Measurements from ENCODE around the gene MNT.

The MNT gene

DNA sequence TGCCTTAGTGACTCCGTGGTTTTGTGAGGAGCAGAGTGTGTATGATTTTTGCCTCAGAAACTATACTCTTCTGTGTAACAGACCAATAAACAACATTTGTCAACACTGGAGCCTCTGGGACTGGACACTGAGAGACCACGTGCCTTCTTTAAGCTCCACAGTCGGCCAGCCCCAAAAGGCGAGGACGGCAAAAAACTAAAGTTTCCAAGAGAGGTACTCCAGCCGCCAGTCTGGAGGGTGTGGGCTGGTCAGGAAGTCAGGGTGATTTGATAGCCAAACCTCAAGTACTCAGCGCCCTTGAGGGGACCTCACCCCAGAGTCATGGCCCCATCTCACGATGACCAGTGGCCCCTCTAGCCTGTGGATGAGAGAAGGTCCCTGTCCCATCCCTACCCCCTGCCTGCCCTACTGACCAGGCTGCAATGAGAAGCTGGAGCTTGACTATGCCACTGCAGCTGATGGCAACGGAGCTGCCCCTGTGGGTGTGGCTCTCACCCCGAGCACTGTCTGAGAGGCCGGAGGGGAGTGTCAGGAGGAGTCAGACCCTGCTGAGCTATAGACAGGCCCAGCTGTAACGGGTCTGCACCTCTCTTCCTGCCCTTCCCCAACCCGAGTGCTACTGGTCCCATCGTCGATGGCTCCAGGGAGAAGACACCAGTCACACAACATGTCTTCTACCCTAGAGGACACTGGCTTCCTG, 19.8 kb downstream of the MNT start:
- no peak for DNase-seq (ENCODE audit: low spot score)

DNA sequence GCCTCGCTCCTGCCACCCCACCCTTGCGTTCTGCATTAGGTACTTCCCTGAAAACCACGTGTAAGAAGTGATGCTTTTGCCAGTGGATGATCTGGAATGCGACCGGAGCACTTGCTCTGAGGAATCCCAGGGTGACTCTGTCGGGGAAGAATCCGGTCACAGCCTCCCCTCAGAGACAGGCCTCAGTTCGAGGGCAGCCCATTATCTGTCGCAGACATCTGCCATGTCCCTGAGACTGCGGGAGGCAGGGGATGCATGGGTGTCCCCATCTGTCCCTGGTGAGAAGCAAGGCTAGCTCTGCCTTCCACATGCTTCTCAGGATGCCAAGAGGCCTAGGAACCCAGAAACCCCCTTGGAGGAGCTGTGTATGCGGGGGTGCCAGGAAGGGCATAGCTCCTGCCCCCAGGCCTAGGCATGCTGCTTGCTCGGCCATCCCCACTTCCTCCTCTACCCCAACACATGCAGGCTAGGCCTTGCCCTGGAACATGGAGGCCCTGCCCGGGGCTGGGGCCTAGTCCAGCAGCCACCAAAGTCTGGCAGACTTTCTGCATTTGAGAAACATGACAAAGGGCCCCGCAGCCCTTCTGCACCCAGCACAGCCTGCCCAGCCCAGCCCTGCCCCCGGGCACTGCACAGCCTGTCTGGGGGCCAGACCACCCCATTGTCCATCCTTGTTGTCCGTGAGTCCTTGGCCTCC, 20.5 kb downstream of the MNT start:
- no peak for DNase-seq (ENCODE audit: low spot score)

DNA sequence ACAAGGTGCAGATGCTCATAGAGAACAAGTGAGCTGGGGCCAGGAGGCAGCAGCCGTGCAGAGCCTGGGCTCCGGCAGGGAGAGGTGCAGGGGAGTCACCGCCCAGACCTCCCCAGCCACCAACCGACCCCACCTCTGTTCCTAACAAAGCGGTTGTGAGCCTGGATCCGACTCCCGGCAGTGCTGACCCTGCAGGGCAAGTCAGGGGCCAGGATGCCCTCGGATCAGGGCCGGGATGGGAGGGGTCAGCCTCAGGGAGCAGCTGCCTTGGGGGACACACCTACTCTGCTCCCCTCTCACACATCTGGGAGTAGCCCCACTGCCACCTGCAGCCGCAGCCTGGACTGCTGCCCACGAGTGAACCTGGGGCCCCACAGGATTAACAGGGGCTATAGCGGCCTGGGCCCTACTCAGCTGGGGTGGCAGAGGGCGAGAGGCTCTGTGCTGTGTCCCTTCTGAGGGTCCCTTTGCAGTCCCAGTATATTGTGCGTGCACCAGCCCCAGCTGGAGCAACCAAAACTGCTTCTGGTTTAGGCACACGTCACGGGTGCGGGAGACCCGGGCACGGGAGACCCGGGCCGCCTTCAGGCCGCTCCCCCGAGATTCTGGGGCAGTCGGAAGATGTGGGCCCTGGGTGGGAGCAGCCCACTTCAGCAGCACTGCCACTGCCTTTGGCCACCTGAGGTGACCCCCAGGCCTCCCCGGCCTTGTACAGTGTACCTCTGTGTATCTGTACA, 21.2 kb downstream of the MNT start:
- no peak for DNase-seq (ENCODE audit: low spot score)

DNA sequence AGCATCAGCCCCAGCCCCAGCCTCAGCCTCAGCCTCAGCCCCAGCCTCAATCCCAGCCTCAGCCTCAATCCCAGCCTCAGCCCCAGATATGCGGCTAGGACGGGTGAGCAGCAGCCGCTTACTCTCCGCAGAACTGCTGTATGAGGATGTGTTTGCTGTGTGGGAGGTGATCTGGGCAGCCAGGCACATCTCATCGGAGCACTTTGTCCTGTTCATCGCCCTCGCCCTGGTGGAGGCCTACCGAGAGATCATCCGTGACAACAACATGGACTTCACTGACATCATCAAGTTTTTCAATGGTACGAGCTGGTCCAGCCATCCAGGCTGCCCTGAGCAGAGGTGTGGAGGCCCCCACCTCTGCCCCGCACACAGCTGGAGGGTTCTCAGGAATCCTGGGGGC, 22.0 kb downstream of the MNT start:
- DNase-seq (ENCODE audit: low spot score) = no peak

DNA sequence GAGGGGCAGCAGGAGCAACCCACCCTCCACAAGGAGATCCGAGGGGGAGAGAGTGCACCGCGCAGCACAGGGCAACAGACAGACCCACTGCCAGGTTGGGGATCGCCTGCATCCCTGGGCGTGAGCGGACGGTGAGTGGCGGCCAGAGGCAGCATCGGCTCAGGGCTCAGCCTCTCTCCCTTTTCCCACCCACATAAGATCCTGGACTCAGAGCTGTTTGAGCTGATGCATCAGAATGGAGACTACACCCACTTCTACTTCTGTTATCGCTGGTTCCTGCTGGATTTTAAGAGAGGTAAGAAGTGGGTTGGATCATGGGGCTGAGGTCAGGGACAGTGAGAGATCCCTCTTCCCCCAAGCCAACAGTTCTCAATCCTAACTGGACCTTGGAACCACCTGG, 23.2 kb downstream of the MNT start:
- no peak for DNase-seq (ENCODE audit: low spot score)

DNA sequence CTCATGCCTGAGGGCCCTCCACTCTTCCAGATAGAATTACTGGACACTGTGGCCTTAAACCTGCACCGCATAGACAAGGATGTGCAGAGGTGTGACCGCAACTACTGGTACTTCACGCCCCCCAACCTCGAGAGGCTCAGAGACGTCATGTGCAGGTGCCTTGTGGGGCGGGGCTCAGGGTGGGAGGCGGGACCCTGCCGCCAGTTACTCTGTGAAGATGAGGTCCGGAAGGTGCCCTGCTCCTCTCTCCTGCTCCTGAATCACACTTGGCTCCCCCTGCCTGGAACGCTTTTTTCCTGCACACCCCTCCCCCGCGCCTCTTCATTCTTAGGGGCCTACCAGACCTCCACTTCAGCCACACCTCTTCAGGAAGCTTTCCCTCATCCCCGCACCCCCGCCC, 24.8 kb downstream of the MNT start:
- DNase-seq (ENCODE audit: low spot score) = no peak

DNA sequence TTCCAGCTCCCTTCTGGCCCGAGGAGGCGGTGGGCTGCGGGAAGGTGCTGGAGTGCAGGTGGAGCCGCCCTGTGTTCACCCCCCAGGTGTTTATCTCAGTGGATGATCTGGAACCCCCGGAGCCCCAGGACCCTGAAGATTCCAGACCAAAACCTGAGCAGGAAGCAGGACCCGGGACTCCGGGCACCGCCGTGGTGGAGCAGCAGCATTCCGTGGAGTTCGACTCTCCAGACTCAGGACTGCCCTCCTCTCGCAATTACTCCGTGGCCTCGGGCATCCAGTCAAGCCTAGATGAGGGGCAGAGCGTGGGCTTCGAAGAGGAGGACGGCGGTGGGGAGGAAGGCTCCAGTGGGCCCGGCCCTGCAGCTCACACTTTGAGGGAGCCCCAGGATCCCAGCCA, 25.5 kb downstream of the MNT start:
- no peak for DNase-seq (ENCODE audit: low spot score)

DNA sequence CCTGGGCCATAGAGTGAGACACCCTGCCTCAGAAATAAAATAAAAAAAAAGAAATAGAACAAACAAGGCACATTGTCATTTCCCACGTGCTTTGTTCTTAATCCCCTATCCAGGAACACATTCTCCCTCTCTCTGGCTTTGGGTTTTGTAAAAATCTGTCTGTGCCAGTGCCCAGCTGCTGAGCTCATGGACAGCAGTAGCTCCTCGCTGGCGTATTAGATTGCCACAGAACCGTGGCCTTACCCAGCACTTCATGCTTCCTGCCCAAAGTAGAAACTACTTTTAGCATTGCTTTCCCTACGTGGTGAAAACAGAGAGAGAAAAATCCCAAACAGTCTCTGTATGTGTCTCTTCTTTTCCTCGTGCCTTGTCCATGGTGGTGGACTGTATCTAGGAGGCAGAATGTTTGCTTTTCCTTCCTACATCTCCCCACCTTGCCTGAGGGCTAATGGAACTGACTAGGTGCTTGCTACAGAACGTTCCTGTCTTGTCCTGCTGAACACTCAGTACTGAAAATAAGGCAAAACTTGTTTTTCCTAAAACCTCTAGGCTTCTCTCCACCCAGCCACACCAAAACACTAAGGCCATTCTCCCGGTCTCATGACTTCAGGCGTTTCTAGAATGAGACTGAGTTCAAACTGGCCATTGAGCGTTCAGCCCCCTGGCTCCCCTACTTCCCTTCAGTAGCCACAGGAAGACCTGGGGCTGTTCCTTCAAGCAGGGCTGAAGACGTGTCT, 26.1 kb downstream of the MNT start:
- peak; percentile 77 for DNase-seq (ENCODE audit: low spot score)

DNA sequence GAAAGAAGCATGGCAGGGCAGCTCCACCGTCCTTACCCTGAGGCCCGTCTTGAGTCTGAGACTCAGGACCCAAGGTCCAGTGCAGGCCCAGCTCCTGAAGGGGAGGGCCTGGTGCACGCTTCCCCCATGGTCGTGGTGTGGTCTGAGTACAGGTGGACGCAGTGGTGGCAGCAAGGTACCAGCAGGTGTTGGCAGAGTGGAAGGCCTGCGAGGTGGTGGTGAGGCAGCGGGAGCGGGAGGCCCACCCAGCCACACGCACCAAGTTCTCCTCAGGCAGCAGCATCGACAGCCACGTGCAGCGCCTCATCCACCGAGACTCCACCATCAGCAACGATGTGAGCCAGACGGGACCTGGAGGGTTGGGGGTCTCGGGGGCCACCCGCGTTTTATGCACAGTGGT, 27.7 kb downstream of the MNT start:
- no peak for DNase-seq (ENCODE audit: low spot score)

DNA sequence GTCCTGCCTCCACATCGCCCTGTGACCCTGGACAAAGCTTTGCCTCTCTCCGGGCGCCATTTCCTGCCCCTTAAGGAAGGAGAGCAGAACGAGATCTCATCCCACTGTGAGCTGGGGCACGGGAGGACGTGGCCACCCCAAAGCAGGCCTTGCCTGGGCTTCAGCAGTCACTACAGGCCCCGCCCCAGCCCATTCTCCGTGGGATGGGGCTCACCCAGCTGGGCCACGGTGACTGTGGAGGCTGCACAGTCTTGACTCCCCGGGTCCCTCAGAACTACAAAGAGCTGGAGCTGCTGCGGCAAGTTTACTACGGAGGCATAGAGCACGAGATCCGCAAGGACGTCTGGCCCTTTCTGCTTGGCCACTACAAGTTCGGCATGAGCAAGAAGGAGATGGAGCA, 28.2 kb downstream of the MNT start:
- DNase-seq (ENCODE audit: low spot score) = no peak

DNA sequence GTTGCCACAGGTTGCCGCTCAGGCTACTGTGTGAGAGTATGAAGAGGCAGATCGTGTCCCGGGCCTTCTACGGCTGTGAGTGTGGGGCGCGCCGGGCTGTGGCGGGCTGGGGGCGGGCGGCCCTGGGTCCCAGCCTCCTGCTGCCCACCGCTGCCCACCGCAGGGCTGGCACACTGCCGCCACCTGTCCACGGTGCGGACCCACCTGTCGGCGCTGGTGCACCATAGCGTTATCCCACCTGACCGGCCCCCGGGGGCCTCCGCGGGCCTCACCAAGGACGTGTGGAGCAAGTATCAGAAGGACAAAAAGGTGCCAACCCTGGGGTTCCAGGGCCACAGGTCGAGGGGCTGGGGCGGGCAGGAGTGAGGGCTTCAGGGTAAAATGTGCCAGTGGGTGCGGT, 28.7 kb downstream of the MNT start:
- no peak for DNase-seq (ENCODE audit: low spot score)

DNA sequence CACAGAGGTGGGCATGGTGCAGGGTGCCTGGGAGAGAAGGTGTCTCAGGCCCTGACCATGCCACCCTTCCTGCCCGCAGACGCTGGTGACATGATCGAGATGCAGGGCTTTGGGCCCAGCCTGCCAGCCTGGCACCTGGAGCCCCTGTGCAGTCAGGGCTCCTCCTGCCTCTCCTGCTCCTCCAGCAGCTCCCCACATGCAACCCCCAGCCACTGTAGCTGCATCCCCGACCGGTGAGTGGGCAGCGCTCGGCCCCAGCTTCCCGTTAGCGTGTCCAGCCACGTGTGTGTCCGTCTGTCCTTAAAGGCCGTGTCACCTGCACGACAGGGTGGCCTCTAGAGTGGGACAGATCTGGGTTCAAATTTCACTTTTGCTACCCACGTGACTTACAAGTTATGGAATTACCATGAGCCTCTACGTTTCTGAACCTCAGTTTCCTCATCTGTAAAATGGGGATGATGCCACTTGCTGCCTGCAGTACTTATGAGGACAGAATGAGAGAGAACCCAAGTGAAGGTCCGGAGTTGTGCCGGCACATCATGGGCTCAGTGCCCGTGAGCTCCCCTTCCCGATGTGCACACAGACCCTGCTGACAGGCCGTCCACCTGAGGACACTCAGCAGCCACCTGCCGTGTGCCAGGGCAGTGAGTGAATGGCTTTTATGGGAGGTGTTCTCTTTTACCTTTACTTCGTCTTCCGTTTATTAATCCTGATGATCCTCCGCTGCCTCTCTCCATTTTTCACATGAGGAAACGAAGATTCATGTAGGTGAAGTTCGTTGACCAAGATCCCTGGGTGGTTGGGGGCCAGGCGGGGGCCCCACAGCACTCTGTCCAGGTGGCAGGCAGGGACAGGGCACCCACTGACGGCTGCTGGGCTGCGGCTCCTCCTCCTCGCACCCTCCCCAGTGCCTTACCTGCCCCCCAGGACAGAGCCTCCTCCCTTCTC, 29.4 kb downstream of the MNT start:
- DNase-seq (ENCODE audit: low spot score) = no peak

DNA sequence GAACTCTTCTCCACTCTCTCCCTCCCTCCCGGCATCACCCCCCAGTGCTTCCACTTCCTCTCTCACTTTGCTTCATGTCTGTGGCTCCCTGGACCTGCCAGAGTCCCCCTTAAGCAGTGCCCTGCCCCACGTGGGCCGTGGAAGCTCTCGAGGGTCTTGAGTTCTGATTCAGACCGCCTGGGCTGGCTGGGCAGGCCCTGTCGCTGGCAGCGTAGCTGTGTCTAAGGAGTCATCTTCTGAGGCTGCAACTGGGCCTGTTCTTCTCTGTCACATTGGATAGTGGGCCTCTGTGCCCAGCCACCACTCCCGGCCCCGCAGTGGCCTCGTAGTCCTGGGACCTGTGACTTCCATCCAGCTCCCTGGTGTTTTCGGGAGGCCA, 30.7 kb downstream of the MNT start:
- DNase-seq (ENCODE audit: low spot score) = no peak

DNA sequence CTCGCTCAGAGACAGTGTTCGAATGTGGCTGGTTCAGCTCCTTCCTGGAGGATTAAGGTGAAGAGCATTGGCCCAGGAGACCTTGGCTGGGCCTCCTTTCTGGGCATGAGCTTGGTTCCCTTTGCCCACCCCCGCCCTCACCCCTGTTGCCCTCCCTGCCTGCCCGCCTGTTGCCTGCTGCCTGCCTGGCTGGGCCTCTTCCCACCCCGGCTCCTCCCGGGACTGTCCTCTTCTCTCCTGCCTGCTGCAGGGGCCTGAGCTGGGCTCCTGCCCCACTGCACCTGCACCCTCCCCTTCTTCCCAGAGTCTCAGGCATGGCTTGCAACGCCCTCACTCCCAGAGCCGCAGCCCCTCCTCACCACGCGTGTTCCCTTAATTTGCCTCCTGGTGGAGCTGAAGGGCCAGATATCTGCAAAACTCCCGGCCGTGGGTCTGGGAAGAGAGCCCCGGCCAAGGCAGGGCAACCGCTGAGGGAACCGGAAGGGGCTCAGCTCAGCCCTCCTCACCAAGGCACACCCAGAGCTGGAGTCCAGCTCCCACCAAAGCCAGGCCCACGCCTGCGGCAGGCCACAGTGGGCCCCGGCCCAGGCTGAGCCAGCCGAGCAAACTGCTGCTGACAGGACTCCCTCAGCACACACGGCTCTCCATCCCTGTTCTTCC, 31.2 kb downstream of the MNT start:
- DNase-seq (ENCODE audit: low spot score) = no peak

DNA sequence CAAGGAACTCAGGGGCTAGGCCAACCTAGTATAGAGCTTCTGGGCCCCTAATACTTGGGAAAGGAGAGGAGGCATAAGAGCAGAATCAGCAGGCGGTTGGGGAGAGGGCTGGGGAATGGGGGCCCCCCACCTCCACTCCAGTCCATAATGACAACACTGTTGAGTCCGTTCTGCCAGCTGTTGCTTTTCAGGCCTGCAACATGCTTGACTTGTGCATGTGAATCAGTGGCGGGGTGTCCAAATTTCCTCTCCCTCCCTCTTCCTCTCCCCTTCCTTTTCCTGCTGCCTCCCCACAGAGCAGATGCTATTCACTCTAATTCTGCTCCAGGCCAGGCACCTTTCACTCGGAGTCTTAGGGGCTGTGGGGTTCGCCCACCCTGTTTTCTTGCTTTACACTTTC, 31.8 kb downstream of the MNT start:
- no peak for DNase-seq (ENCODE audit: low spot score)

DNA sequence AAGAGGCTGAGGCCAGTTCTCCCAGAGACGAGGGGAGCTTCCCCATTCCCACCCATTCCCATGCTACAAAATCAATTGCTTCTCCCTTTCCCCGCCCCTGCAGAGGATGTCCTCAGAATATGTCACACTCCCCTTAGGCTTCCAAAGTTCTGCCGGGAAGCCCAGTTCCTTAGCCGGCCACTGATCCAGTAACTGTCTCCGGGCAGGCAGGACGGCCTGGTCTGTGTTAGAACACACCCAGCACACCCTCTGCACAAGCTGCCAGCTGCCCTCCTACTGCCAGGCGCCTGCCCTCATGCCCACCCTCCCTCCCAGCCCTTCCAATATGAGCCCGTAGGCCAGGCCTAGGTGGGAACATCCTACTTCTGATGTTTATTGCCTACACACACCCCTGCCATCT, 32.5 kb downstream of the MNT start:
- DNase-seq (ENCODE audit: low spot score) = no peak

DNA sequence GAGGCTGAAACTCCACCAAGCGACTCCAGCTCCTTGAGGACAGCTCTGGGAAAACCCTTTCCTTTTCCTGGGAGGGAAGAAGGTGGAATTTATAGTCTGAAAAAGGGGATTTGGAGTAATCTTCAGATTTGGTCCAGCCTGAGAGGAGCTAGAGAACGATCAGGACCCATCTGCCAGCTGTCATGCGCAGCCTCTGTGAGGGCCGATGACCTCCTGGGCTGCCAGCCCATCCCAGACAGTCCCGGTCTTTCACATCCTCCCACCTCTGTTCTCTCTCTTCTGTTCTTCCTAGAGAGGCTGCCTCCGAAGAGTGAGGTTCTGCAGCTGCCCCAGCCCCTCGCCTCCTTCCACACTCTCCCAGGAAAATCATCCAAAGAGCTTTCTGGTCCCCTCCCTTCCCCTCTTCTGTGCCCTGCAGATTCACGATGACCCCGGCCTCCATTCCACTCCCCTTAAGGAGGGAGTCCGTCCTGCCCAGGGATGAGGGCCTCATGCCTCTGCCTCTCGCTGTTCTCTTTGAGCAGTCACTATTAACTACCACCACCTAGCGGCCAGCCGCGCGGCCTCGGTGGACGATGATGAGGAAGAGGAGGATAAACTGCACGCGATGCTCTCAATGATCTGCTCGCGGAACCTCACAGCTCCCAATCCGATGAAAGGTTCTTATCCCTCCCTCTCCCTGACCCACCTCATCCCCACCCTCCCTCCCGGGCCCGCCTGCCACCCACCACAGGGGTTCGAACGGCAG, 33.9 kb downstream of the MNT start:
- no peak for DNase-seq (ENCODE audit: low spot score)

DNA sequence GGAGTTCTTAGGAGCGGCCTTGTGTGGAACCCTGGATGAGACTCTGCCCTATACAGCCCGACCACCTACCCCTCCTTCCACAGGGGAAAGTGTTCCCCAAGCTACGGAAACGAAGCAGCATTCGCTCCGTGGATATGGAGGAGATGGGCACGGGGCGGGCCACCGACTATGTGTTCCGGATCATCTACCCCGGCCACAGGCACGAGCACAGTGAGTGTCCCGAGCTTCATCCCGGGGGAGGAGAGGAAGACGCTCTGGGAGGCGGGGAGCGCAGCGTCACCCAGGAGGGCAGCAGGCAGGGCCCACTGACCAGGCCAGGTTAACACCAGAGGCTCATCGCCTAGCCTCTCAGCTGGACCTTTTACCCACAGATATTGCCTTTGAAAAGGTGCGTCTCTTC, 35.7 kb downstream of the MNT start:
- no peak for DNase-seq (ENCODE audit: low spot score)

DNA sequence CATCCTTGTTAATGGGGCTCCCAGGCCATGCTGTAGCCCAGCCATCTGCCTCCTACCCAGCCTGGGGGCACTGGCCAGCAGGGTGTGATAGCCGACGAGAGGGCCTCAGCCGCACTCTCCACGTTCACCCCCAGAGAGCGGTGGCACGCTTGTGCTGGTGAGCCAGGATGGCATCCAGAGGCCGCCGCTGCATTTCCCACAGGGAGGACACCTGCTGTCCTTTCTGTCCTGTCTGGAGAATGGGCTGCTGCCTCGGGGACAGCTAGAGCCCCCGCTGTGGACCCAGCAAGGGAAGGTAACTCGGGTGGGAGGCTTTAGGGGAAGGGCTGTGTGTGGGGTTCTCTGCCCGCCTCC, 36.1 kb downstream of the MNT start:
- no peak for DNase-seq (ENCODE audit: low spot score)

All from COLO829 (cell line).